H1 (cell line): ENCODE data around the gene CIDEA. TPM values are rescaled to one million over a fixed set of nuclear protein-coding genes. Genes with fewer than 3 reads are reported as not detected.
"Not testable (repeated sequence)": the region's sequence is repeated elsewhere in the genome, so short reads cannot be mapped to it uniquely, and the experiment has no call there.

Source experiments
- CTCF ChIA-PET: fragments of 300-600 bp; sonication (Branson Sonifier 250); formaldehyde crosslinking; loops from one replicate; lab custom pipeline; 2021; ENCODE audit not compliant: partially characterized antibody; lab: Charles Lee
- POLR2A ChIA-PET: fragments of 300-600 bp; sonication (Branson Sonifier 250); formaldehyde crosslinking; loops from one replicate; lab custom pipeline; 2021; ENCODE audit warnings: inconsistent platforms; ENCODE audit not compliant: partially characterized antibody; lab: Charles Lee
- DNase-seq, 2 experiments: peaks; one replicate each; pipeline versions ENCODE4 v3.0.0 to v3.0.0-alpha.2; 2010 to 2022; ENCODE audit warnings: low spot score in 2 of 2, low read depth in 1 of 2, mixed read lengths in 1 of 2
- FAIRE-seq: peaks from 2 replicates; lab custom pipeline; 2011; peaks lifted over from hg19 to GRCh38; lab: Jason Lieb, UNC
- H2AFZ ChIP-seq: 2 replicates; pipeline ENCODE4 v1.8.1; 2012; ENCODE audit warnings: low read length, inconsistent platforms
- H2AK5ac ChIP-seq: 2 replicates; pipeline ENCODE4 v1.6.1; 2013; ENCODE audit warnings: low read depth, low read length
- H2BK120ac ChIP-seq: replicated peaks from 2 replicates; pipeline ENCODE3; 2013; ENCODE audit warnings: low read depth, low read length, inconsistent platforms
- H2BK12ac ChIP-seq: 2 replicates; pipeline ENCODE4 v1.6.1; 2013; ENCODE audit warnings: low read depth, low read length
- H2BK15ac ChIP-seq: 2 replicates; pipeline ENCODE4 v1.6.1; 2013; ENCODE audit warnings: low read length
- H2BK20ac ChIP-seq: 2 replicates; pipeline ENCODE4 v1.6.1; 2013; ENCODE audit warnings: low read length
- H2BK5ac ChIP-seq: 2 replicates; pipeline ENCODE4 v1.6.1; 2013; ENCODE audit warnings: low read depth, low read length
- H3K14ac ChIP-seq: 2 replicates; pipeline ENCODE4 v1.6.1; 2013; ENCODE audit warnings: inconsistent platforms; ENCODE audit not compliant: insufficient read length
- H3K18ac ChIP-seq: 2 replicates; pipeline ENCODE4 v1.6.1; 2013; ENCODE audit warnings: low read length; ENCODE audit errors: extremely low read depth
- H3K23ac ChIP-seq: 2 replicates; pipeline ENCODE4 v1.6.1; 2013; ENCODE audit warnings: inconsistent platforms; ENCODE audit not compliant: insufficient read length
- H3K23me2 ChIP-seq: 2 replicates; pipeline ENCODE4 v1.6.1; 2013; ENCODE audit warnings: low read depth, low read length
- H3K27ac ChIP-seq: 2 replicates; pipeline ENCODE4 v1.6.1; 2011; ENCODE audit warnings: low read depth, low read length, inconsistent platforms
- H3K27me3 ChIP-seq, 4 experiments: replicated peaks in 1 of 4; 1 replicate in 1 of 4; 2 replicates in 3 of 4; pipeline versions ENCODE4 v1.6.1 to v1.8.1; 2011 to 2013; ENCODE audit warnings: low read length in 3 of 4, mild to moderate bottlenecking in 3 of 4, inconsistent platforms in 2 of 4, mixed read lengths in 2 of 4, moderate library complexity in 1 of 4; ENCODE audit not compliant: control insufficient read depth in 3 of 4, insufficient read depth in 3 of 4; ENCODE audit errors: extremely low read depth in 1 of 4
- H3K36me3 ChIP-seq, 4 experiments: 2 replicates each; pipeline versions ENCODE4 v1.6.1 to v1.8.1; 2011 to 2013; ENCODE audit warnings: mild to moderate bottlenecking in 4 of 4, low read length in 3 of 4, moderate library complexity in 2 of 4, control low read depth in 1 of 4, inconsistent platforms in 1 of 4; ENCODE audit not compliant: insufficient read depth in 4 of 4, control insufficient read depth in 2 of 4
- H3K4ac ChIP-seq: replicated peaks from 2 replicates; pipeline ENCODE3; 2013; ENCODE audit warnings: low read length, low read depth, mixed read lengths, inconsistent platforms; ENCODE audit not compliant: insufficient read length
- H3K4me1 ChIP-seq, 4 experiments: replicated peaks in 1 of 4; 1 replicate in 1 of 4; 2 replicates in 3 of 4; pipeline versions ENCODE4 v1.6.1 to v1.8.1; 2011 to 2013; ENCODE audit warnings: low read length in 3 of 4, inconsistent platforms in 2 of 4, mixed read lengths in 1 of 4; ENCODE audit not compliant: insufficient read depth in 4 of 4, control insufficient read depth in 3 of 4
- H3K4me2 ChIP-seq, 2 experiments: 2 replicates each; pipeline versions ENCODE4 v1.6.1 to v1.8.1; 2011 to 2013; ENCODE audit warnings: low read depth in 2 of 2, low read length in 2 of 2, control low read depth in 1 of 2, inconsistent platforms in 1 of 2, mild to moderate bottlenecking in 1 of 2; ENCODE audit not compliant: insufficient read depth in 1 of 2
- H3K4me3 ChIP-seq, 4 experiments: fragments of 200-600, 300-600 bp in 1 of 4; sonication (generic), shearing (Covaris generic), sonication (Bioruptor Twin) in 1 of 4; 2 replicates each; pipeline versions ENCODE4 v1.5.1 to v1.8.1; 2011 to 2016; ENCODE audit warnings: low read length in 4 of 4, low read depth in 3 of 4, control low read depth in 2 of 4, inconsistent platforms in 2 of 4, mild to moderate bottlenecking in 2 of 4, mixed read lengths in 1 of 4, moderate library complexity in 1 of 4; ENCODE audit not compliant: insufficient read depth in 2 of 4; ENCODE audit errors: extremely low read depth in 1 of 4
- H3K56ac ChIP-seq: replicated peaks from 2 replicates; pipeline ENCODE3; 2013; ENCODE audit warnings: low read depth, mild to moderate bottlenecking, mixed read lengths, low read length, inconsistent platforms; ENCODE audit not compliant: insufficient read length
- H3K79me1 ChIP-seq: 2 replicates; pipeline ENCODE4 v1.6.1; 2013; ENCODE audit warnings: low read depth, low read length, control low read depth
- H3K79me2 ChIP-seq, 2 experiments: 2 replicates each; pipeline versions ENCODE4 v1.6.1 to v1.8.1; 2012 to 2013; ENCODE audit warnings: low read length in 2 of 2, mild to moderate bottlenecking in 2 of 2, inconsistent platforms in 1 of 2; ENCODE audit not compliant: insufficient read depth in 2 of 2, control insufficient read depth in 1 of 2
- H3K9ac ChIP-seq, 4 experiments: replicated peaks in 1 of 4; 1 replicate in 1 of 4; 2 replicates in 3 of 4; pipeline versions ENCODE4 v1.6.1 to v1.8.1; 2011 to 2013; ENCODE audit warnings: low read depth in 3 of 4, low read length in 3 of 4, control low read depth in 2 of 4, mild to moderate bottlenecking in 2 of 4, moderate library complexity in 2 of 4, inconsistent platforms in 1 of 4; ENCODE audit errors: extremely low read depth in 1 of 4
- H3K9me3 ChIP-seq, 2 experiments: 2 replicates each; pipeline versions ENCODE4 v1.6.1 to v1.8.1; 2012 to 2013; ENCODE audit warnings: mild to moderate bottlenecking in 2 of 2, moderate library complexity in 2 of 2, control low read depth in 1 of 2, inconsistent platforms in 1 of 2, low read depth in 1 of 2, low read length in 1 of 2, mixed read lengths in 1 of 2; ENCODE audit not compliant: insufficient read depth in 2 of 2
- H4K20me1 ChIP-seq, 2 experiments: replicated peaks in 1 of 2; 2 replicates each; pipeline versions ENCODE3 to v1.8.1; 2011 to 2013; ENCODE audit warnings: inconsistent platforms in 2 of 2, low read length in 2 of 2, mild to moderate bottlenecking in 1 of 2; ENCODE audit not compliant: insufficient read depth in 2 of 2, control insufficient read depth in 1 of 2
- H4K5ac ChIP-seq: 2 replicates; pipeline ENCODE4 v1.6.1; 2013; ENCODE audit warnings: low read length, low read depth, mixed read lengths, inconsistent platforms; ENCODE audit not compliant: insufficient read length
- H4K8ac ChIP-seq: 2 replicates; pipeline ENCODE4 v1.8.0; 2013; ENCODE audit warnings: mild to moderate bottlenecking, moderate library complexity, low read length, inconsistent platforms; ENCODE audit not compliant: insufficient read depth; ENCODE audit errors: extremely low read depth
- H4K91ac ChIP-seq: replicated peaks from 2 replicates; pipeline ENCODE3; 2013; ENCODE audit warnings: low read length, mixed read lengths, inconsistent platforms; ENCODE audit not compliant: insufficient read length
- WGBS, 2 experiments: shearing (Covaris generic) in 1 of 2; methylation state at CpG; one replicate each; pipeline versions ENCODE4 v1.1.6 to v1.1.7; 2013 to 2015; ENCODE audit warnings: low lambda C conversion rate in 2 of 2, mixed read lengths in 2 of 2, inconsistent platforms in 1 of 2, low coverage in 1 of 2, missing lambda C conversion rate in 1 of 2; ENCODE audit not compliant: insufficient replicate concordance in 2 of 2, insufficient coverage in 1 of 2, insufficient read length in 1 of 2; ENCODE audit errors: extremely low coverage in 1 of 2, missing lambda C conversion rate in 1 of 2; 5-methylcytosine and 5-hydroxymethylcytosine counted together
- polyA plus RNA-seq, 7 experiments: library from polyadenylated mRNA; depleted of rRNA in 3 of 7; stranded (reverse) in 5 of 7; unstranded in 2 of 7; fragments of >200 nt in 5 of 7; fragments of 200-250 nt in 2 of 7; gene quantifications; 1 replicate in 5 of 7; 2 replicates in 1 of 7; 4 replicates in 1 of 7; pipeline versions ENCODE4 v1.2.1 to v1.2.3, GENCODE V29; 2011 to 2013; ENCODE audit warnings: missing spikeins in 2 of 7, mixed read lengths in 2 of 7
- total RNA-seq: library from RNA; stranded (reverse); fragmentation: NEBNext Ultra II Directional; extraction: Animal tissue kit (Norgen Biotek cat#: 25700); gene quantifications from 2 replicates; pipeline ENCODE4 v1.2.1, GENCODE V29; 2021

CIDEA gene
- total and polyA plus RNA-seq, 2 of the 8 experiments (the other 6 are each of a cell fraction or from before 2014, with no cell fraction given): not detected

DNA sequence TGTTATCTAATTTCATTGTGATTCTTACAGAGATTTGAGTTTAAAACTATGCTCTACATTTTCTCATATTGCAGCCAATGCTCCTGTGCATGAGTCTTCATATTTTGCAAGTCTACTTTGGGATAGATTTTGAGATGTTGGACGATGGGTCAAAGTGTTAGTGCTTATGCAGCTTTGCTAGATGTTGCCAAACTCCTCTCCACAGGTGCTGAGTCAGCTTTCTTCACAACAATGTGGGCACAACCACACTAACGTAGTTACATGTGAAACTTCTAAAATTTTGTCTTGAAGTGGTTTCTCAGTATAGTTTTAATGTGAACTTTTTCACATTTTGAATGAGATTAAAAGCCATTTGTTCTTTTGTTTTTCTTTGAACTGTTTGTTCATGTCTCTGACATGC lies 32.1 kb upstream of the CIDEA start:
- H2BK5ac ChIP-seq, H2BK12ac ChIP-seq, H3K27ac ChIP-seq, H3K23me2 ChIP-seq, H2AFZ ChIP-seq, POLR2A ChIA-PET, H4K8ac ChIP-seq, H4K5ac ChIP-seq, H4K91ac ChIP-seq, H2BK15ac ChIP-seq, DNase-seq, H3K36me3 ChIP-seq, H3K9ac ChIP-seq, H3K79me1 ChIP-seq, H4K20me1 ChIP-seq, H3K4me3 ChIP-seq, H3K4me2 ChIP-seq, H3K23ac ChIP-seq, H3K56ac ChIP-seq, H2AK5ac ChIP-seq, H3K14ac ChIP-seq, H3K9me3 ChIP-seq, H3K27me3 ChIP-seq, H2BK20ac ChIP-seq, CTCF ChIA-PET, H3K18ac ChIP-seq, FAIRE-seq, H3K79me2 ChIP-seq, H3K4ac ChIP-seq, H3K4me1 ChIP-seq, H2BK120ac ChIP-seq: not testable (repeated sequence)
- WGBS, 2 experiments: 75% methylated on average over 1 of the region's 2 CpGs; no CpG with 5 or more reads in 1 of the 2 experiments

DNA sequence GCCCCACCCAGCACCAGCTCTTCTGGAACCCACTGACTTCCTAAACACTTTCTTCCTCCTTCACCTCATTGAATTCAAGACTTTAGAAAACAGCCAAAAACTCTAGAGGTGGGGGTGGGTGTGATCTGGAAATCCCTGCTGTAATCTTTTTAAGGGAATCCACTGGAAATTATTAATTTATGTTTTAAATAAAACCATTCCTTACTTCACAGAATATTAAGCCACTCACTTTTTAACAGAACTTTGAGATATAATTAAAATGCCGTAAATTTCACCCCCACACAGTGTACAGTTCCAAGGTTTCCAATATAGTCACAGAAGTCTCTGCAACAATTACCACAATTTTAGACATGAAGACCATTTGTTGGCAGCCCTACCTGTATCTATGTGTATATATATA lies 30.8 kb upstream of the CIDEA start:
- H2BK5ac ChIP-seq, H3K23ac ChIP-seq, H2AFZ ChIP-seq, H3K36me3 ChIP-seq, H3K79me2 ChIP-seq, H3K56ac ChIP-seq, H3K4me3 ChIP-seq, H3K9ac ChIP-seq, H2BK20ac ChIP-seq, H4K8ac ChIP-seq, DNase-seq, H3K4me2 ChIP-seq, FAIRE-seq, H3K27me3 ChIP-seq, H3K4ac ChIP-seq, H3K27ac ChIP-seq, H3K9me3 ChIP-seq, H3K4me1 ChIP-seq, H3K14ac ChIP-seq, H2AK5ac ChIP-seq, H4K91ac ChIP-seq, H2BK15ac ChIP-seq, H3K23me2 ChIP-seq, H2BK12ac ChIP-seq, H4K20me1 ChIP-seq, H3K79me1 ChIP-seq, CTCF ChIA-PET, H3K18ac ChIP-seq, H2BK120ac ChIP-seq, H4K5ac ChIP-seq: not testable (repeated sequence)
- POLR2A ChIA-PET: interaction anchor here (0.6 kb wide), 1 partner anchor 1182 kb away, joined by 3 read pairs; no protein-coding TSS in a partner anchor
- WGBS, 2 experiments: 96% methylated on average over 1 of the region's 1 CpG; no CpG with 5 or more reads in 1 of the 2 experiments
